ENCODE results near the gene TRIM2.
"Not testable (repeated sequence)": the region's sequence is repeated elsewhere in the genome, so short reads cannot be mapped to it uniquely, and the experiment has no call there.

TRIM2 gene

GRCh38 chr4:153204247-153204671 lies at the start of gene TRIM2:
Gene TRIM2 (plus strand): TSS chr4:153204443. CDS start chr4:153204531, 88 bp downstream.
- FAIRE-seq, result no peak

DNA sequence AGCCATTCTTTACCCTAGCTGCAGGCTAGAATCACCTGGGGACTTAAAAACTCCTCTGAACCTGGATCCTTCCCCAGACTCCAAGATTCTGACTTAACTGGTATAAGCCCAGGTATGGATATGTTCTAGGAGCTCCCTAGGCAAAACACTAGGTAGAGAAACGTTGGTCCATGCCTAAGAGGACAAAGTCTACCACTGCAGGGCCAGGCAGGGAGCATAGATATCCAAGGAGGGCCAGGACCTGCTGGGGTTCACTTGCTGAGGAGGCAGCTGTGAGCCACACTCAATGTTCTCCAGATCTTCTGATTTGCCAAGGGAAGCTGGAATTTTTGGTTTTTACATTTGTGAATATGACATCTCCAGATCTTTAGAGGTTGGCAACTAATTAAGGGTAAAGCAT lies 48.6 kb upstream of the TRIM2 start:
- no peak for FAIRE-seq

DNA sequence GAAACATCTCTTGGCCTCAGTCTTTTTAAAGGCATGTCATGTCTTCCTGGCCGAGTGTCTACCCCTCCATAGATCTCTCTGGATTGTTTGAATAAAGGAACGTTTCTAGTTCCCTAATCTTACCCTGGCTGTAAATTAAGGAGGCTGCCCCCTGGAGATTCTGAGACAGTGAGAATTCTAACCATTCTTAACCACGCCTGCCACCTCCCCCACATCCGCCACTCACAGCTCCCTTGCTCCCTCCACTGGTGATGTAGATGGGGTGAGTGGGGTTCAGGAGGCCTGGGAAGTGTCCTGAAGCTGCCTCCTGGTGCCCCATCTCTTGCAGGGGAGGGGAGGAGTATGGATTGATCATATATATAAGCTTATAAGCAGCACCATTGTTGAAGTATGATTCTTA lies 48.0 kb upstream of the TRIM2 start:
- FAIRE-seq, result no peak

DNA sequence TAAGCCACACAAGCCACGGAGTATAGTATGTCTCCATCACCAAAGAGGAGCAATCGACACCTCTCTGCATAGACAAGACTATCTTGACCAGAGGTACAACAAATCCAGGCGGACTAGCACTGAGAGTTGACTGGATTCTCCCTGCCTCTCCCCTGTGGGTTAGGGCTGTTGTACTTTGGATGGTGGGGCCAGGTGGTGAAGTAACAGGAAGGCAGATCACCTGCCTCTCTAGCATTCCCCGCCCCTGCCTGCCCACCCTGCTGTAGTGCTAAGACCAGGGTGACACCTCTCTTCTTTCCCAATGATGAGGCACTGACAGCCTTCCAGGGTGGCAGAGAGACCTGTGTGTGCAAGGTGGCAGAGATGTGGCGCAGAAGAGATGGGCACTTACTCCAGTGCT lies 47.5 kb upstream of the TRIM2 start:
- FAIRE-seq, result no peak

DNA sequence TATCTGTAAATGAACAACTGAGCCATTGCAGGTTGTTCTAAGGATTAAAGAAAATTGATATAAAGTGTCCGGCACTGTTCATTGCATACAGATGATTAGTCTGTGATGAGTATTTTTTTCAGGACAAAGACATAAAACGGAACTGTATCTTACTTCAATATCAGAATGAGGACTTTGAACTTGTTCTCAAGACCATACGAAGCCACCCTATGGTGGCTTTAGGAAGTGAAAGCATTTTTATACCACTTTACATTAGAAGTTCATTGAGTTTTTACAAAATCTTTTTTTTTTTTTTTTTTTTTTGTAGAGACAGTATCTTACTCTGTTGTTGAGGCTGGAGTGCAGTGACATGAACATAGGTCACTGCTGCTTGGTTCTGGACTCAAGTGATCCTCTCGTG lies 45.2 kb upstream of the TRIM2 start:
- FAIRE-seq, result peak; percentile 77

DNA sequence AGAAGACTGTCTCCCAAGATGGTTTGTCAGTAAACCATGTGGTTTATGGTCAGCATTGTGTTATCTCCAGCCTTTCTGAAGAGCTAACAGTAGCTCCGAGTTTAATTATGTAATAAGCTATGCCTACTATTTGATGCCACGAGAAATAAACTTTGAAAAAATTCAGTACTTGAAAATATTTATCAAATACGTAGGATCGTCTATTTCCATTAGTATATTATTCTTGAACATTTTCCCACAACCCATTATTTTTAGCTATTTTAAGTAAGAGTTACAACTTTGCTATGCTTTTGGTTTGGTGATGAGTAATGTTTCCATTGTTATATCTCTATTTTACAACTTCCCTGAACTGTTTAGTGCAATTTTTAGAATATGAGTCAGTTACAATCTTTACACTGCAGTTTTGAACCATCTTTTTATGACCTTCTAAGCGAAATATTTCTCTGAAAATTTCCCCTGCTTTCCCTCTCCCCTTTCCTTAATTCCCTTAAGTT lies 44.5 kb upstream of the TRIM2 start:
- no peak for FAIRE-seq

GRCh38 chr4:153160821-153161220 lies 43.4 kb upstream of the TRIM2 start:
- no peak for FAIRE-seq

GRCh38 chr4:153161226-153161963 lies 42.8 kb upstream of the TRIM2 start:
- no peak for FAIRE-seq

DNA sequence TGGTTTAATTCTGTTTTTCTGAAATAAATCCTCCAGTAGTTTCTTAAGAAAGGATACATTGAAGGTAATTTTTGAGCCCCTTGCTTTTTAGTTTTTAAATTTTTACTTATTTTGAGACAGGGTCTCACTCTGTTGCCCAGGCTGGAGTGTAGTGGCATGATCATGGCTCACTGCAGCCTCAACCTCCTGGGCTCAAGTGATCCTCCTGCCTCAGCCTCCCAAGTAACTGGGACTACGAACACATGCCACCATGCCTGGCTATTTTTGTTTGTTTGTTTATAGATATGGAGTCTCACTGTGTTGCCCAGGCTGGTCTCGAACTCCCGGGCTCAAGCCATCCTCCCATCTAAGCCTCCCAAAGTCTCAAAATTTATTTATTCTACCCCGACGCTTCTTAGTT lies 39.0 kb upstream of the TRIM2 start:
- FAIRE-seq, result not testable (repeated sequence)

DNA sequence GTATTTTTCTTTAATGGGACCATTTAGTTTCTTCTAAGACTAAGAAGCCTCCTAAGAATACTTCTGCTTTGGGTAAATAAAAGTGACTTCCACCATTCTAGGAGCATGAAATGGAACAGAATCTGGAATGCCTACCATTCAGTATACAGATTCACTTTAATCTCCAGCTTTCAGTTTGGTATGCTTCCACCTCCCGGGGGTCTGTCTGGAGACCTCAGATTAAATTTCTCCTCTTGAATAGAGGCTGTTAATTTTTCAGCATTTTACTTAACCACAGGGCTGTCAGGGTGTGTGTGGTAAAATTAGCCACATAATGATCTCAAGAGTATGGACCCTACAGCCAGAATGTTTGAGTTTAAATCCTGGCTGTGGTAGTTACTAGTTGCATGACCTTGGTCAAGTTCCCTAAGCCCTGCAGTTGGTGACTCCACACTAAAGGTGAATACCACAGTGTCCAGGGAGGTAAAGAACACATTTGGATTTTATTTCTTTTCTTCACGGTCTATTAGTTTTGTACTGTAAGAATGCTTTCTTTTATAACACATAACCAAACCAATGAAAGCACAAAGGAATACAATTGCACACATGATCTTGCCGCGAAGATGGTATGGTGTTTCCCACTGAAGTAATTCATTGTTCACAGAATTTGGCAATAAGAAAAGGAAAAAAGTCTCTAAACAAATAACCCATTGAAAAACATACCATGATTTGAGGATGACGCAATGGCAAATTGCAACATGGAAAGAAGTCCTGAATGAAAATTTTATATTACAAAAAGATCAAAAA lies 37.3 kb upstream of the TRIM2 start:
- no peak for FAIRE-seq

DNA sequence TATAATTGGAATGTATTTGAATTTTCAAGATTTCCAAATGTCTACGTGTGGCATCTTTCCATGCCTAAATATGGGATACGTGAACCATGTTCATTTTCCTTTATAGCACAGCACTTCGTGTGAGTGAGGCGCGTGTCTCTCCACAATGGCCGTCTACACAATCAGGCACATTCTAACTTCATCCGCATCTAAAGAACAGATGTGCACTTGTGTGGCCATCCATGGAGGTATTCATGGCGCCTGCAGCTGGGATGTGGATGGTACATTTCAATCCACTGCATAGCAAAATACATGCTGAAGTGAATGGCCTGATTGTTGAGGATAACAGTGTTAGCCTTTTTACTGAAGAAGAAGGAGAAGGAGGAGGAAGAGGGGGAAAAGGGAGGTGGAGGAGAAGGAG lies 34.5 kb upstream of the TRIM2 start:
- FAIRE-seq, result no peak

DNA sequence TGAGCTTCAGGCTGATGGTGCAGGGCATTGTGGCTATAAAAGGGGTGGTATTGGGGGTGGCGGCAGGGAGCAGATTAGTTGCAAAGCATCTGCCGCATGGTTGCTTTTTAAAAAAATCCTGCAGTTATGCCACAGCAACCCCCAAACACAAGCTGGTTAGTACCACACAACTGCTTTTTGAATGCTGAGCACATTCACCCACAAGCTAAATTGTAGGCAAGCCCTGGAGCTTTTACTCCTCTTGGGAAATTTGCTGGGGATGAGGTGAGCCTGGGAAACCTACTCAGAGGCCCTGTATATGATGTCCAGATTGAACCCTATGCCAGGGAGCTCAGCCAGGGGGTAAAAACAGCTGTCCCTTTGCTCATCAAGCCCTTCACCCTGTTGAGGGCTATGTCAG lies 33.8 kb upstream of the TRIM2 start:
- no peak for FAIRE-seq

DNA sequence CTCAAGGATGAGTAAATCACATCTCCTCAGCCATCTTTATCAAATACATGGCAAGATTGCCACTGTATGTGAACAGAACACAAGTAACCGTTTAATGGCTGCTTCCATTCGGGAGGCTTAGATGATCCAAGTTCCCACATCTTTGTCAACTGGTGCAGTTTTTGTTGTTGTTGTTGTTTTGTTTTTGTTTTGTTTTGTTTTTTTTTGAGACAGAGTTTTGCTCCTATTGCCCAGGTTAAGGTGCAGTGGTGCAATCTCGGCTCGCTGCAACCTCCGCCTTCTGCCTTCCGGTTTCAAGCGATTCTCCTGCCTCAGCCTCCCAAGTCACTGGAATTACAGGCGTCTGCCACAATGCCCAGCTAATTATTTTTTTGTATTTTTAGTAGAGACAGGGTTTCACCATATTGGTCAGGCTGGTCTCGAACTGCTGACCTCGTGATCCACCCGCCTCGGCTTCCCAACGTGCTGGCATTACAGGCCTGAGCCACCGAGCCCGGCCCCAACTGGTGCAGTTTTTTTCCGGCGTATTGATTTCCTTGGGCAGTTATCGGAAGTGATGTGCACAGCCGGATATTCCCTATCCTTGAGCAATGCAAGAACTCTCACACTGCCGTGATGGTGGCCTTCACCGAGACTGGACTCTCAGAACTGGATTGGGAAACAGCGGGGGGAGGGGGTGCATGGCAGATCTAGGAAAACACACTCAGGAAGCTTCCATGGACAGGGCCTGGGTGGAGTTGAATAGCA lies 29.2 kb upstream of the TRIM2 start:
- no peak for FAIRE-seq

DNA sequence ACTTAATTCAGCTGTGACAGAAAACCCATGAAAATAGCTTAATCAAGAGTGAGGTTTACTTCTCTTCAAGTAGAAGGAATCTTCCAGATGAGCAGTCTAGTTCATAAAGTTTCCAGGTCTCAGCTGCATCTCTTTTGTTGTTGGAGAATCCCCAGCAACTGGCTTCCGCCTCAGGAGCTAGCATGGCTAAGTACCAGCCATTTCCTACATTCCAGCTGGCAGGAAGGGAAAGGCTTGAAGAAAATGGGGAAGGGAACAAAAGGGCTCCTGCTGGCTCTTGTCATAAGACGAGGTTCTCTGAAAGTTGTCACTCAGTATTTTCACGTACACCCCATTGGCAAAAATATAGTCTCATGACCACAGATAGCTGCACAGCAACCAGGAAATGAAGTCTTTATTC lies 27.3 kb upstream of the TRIM2 start:
- no peak for FAIRE-seq

DNA sequence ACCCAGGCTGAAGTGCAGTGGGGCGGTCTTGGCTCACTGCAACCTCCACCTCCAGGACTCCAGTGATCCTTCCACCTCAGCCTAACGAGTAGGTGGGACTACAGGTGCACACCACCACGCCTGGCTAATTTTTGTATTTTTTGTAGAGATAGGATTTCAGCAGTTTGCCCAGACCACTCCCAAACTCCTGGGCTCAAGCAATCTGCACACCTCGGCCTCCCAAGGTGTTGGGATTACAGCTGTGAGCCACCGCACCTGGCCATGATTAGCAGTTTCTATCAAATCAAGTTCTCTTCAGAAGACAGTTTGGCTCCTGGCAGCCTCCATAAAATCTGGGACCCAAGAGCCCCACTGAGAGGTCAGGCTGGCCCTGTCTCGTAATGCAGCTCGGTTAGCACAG lies 26.4 kb upstream of the TRIM2 start:
- FAIRE-seq, result no peak

GRCh38 chr4:153179100-153179499 lies 25.1 kb upstream of the TRIM2 start:
- peak; percentile 99 for FAIRE-seq

- no peak for FAIRE-seq
These were observed 22.9 kb upstream of the TRIM2 start for GRCh38 chr4:153181293-153181692.

GRCh38 chr4:153181700-153182099 lies 22.5 kb upstream of the TRIM2 start:
- no peak for FAIRE-seq

DNA sequence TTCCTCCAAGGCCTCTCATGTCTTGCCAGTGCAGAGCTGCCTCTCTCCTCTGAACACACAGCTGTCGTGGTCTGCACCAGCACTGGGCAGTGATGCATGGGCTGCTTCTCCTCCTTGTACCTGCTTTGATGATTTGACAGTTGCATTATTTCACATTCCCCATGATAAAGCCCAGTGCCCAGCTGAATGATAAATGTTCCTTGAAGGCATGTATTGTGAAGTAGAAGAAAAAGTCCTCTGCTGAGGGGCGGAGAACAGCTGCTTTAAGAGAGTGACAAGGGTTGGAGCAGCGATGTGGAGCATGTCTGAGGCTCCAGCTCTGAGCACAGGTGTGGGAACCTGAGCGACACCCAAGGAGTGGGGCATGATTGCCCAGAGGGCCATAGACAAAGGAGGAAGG lies 21.1 kb upstream of the TRIM2 start:
- no peak for FAIRE-seq

DNA sequence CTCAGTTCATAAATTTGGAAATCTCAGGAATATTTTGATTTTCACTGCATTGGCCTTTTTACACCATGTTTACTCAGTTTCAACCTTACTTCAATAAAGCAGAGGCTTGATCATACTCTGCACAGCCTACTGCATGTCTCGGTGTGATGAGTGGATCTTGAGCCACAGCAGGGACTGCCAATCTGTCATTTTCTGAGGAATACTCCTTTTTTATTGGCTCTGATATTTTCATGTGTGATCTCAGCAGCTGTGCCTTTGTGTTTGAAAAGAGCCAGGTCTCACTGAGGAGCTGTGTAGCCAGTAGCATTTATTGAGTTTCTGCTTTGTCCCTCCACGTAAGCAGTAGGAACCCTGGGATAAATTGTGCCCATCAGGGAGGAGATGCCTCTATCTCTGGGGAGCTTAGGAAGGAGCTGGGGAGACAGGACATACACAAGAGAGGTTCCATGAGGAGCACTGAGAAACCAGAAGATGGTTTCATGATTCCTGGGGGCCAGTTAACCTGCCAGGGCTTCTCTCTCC lies 18.9 kb upstream of the TRIM2 start:
- no peak for FAIRE-seq

- FAIRE-seq, result no peak
These were observed 18.1 kb upstream of the TRIM2 start for GRCh38 chr4:153186046-153186728.

DNA sequence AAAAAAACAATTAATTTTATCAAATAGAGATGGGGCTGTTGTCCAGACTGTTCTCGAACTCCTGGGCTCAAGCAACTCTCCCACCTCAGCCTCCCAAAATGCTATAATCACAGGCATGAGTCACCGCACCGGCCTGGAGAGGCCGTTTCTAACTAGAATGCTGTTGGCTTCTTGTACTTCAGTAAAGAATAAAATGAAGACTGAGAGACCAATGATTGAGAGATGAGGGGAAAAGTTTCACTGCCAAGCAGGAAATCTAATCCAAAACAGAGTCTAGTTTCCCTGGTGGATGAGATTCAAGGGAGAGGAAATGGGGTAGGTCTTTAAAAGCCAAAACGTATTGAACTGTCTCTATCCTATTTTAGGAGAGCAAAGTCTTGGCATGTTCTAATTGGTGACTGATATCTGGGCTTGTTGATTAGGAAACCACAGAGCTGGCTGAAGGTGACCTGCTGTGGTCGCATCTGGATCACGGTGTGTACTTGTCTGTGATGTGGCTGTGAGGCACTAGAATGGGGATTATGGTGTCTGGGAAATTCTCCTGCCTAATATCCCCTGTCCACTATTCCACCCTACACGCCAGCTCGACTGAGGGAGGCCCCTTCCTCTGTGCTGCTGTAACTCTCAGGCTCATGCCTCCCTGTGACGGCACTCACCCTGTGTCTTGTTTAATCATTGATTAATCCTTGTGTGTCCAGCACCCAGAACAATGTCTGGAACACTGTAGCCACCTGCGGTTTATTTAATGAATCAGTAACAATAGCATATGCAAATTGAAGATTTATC lies 15.0 kb upstream of the TRIM2 start:
- FAIRE-seq, result no peak

Data from A204.1 (cell line).